Measurements from ENCODE around the gene RBBP5.

The RBBP5 gene

GRCh38 chr1:205046870-205047269 is 74.9 kb downstream of the RBBP5 start:
- DNase-seq (ENCODE audit: low read depth in 1 of 2, low spot score in 1 of 2): no peak
- Histone ChIP-seq H3K27me3 (ENCODE audit: insufficient read depth, poor library complexity, severe bottlenecking) (peaks cover 35% of the 10 kb centered on the region), H3K4me3 (replicated peaks; ENCODE audit: insufficient read depth, low read length) (no peak overlapping the region), H3K27ac (replicated peaks) (no peak overlapping the region)
- TF ChIP-seq CTCF (IDR thresholded peaks at IDR 0.05; ENCODE audit: insufficient read depth, low read length) (no peak), GABPA (IDR thresholded peaks at IDR 0.05; ENCODE audit: low read depth) (no peak), POLR2AphosphoS5 (IDR thresholded peaks at IDR 0.05; ENCODE audit: low read depth) (no peak), SPI1 (IDR thresholded peaks at IDR 0.05; ENCODE audit: borderline replicate concordance, low read depth) (no peak)

- Histone ChIP-seq H3K27me3 (ENCODE audit: insufficient read depth, poor library complexity, severe bottlenecking) (peaks cover 42% of the 10 kb centered on the region), H3K4me3 (replicated peaks; ENCODE audit: insufficient read depth, low read length) (no peak overlapping the region), H3K27ac (replicated peaks) (no peak overlapping the region)
- no peak for DNase-seq (ENCODE audit: low read depth in 1 of 2, low spot score in 1 of 2)
- TF ChIP-seq POLR2AphosphoS5 (IDR thresholded peaks at IDR 0.05; ENCODE audit: low read depth): no peak
- TF ChIP-seq CTCF (IDR thresholded peaks at IDR 0.05; ENCODE audit: insufficient read depth, low read length): no peak
- TF ChIP-seq GABPA (IDR thresholded peaks at IDR 0.05; ENCODE audit: low read depth): no peak
- TF ChIP-seq SPI1 (IDR thresholded peaks at IDR 0.05; ENCODE audit: borderline replicate concordance, low read depth): no peak
- TF ChIP-seq REST (IDR thresholded peaks at IDR 0.05; ENCODE audit: insufficient replicate concordance, low read depth): no peak
Observed at GRCh38 chr1:205045146-205045545, 76.6 kb downstream of the RBBP5 start.

- Histone ChIP-seq H3K27ac (replicated peaks) (no peak overlapping the region), H3K27me3 (ENCODE audit: insufficient read depth, poor library complexity, severe bottlenecking) (peaks cover 42% of the 10 kb centered on the region)
- no peak for DNase-seq (ENCODE audit: low read depth in 1 of 2, low spot score in 1 of 2)
Observed at GRCh38 chr1:205044741-205045140, 77.0 kb downstream of the RBBP5 start.

More at GRCh38 chr1:205044741-205045140, 77.0 kb downstream of the RBBP5 start:
- no peak overlapping the region for H3K4me3 ChIP-seq (replicated peaks; ENCODE audit: insufficient read depth, low read length)
- TF ChIP-seq CTCF (IDR thresholded peaks at IDR 0.05; ENCODE audit: insufficient read depth, low read length) (no peak), REST (IDR thresholded peaks at IDR 0.05; ENCODE audit: insufficient replicate concordance, low read depth) (peak; percentile 88), GABPA (IDR thresholded peaks at IDR 0.05; ENCODE audit: low read depth) (no peak), POLR2AphosphoS5 (IDR thresholded peaks at IDR 0.05; ENCODE audit: low read depth) (no peak), SPI1 (IDR thresholded peaks at IDR 0.05; ENCODE audit: borderline replicate concordance, low read depth) (no peak)
